Adrenal gland (tissue), 12 donors: ENCODE measurements around the gene NPAS3. TPM values are rescaled to one million over a fixed set of nuclear protein-coding genes. Genes with fewer than 3 reads are reported as not detected.

Experiments used
- DNase-seq, 7 donors: peaks; one replicate each; pipeline ENCODE4 v3.0.0-alpha.2; 2019 to 2020
- H3K27ac ChIP-seq, 5 donors: fragments of 200-600 bp; sonication (generic) in 4 of 5; 1 replicate in 3 of 5; 2 replicates in 2 of 5; pipeline versions ENCODE4 v1.5.1 to v1.8.0; 2016 to 2020; ENCODE audit warnings: mild to moderate bottlenecking in 1 of 5
- H3K27me3 ChIP-seq: fragments of 200-600 bp; 2 replicates; pipeline ENCODE4 v1.8.0; 2021
- H3K36me3 ChIP-seq, 2 donors: fragments of 200-600 bp; replicated peaks in 1 of 2; 1 replicate in 1 of 2; 2 replicates in 1 of 2; pipeline versions ENCODE4 v1.5.1 to v1.8.0; 2018 to 2022
- H3K4me1 ChIP-seq, 2 donors: fragments of 200-600 bp; replicated peaks in 1 of 2; 1 replicate in 1 of 2; 2 replicates in 1 of 2; pipeline versions ENCODE4 v1.5.1 to v1.8.0; 2018 to 2021
- H3K4me3 ChIP-seq, 4 donors: fragments of 200-600 bp; sonication (generic) in 3 of 4; one replicate each; pipeline ENCODE4 v1.5.1; 2016 to 2018
- H3K9me3 ChIP-seq, 3 donors: fragments of 200-600 bp; sonication (generic) in 1 of 3; replicated peaks in 1 of 3; 1 replicate in 2 of 3; 2 replicates in 1 of 3; pipeline versions ENCODE4 v1.5.1 to v1.8.0; 2016 to 2021
- CTCF ChIP-seq, 6 experiments: fragments of 450-650 bp in 4 of 6; fragments of 200-600 bp in 2 of 6; sonication (generic) in 1 of 6; IDR thresholded peaks; 1 replicate in 5 of 6; 2 replicates in 1 of 6; pipeline versions ENCODE4 v1.5.1 to v1.8.0; 2016 to 2021; ENCODE audit warnings: antibody characterized with exemption in 6 of 6, mild to moderate bottlenecking in 2 of 6, moderate library complexity in 1 of 6
- POLR2A ChIP-seq, 2 donors: fragments of 450-650 bp; IDR thresholded peaks; one replicate each; pipeline ENCODE4 v1.6.1; 2017; ENCODE audit warnings: antibody characterized with exemption in 2 of 2, mild to moderate bottlenecking in 2 of 2, moderate library complexity in 1 of 2
- WGBS, 4 donors: extraction: QIAGEN DNeasy Blood & Tissue Kit in 2 of 4; methylation state at CpG; one replicate each; pipeline versions ENCODE4 v1.1.5 to v1.1.7; 2013 to 2017; 5-methylcytosine and 5-hydroxymethylcytosine counted together
- intact Hi-C, 2 donors: fragments of 100-400 bp; cut with DNase I; formaldehyde crosslinking; loops; one replicate each; pipeline versions ENCODE4 v1.14.1 to v1.15.0; 2022 to 2023
- polyA plus RNA-seq, 3 donors: library from polyadenylated mRNA; stranded (reverse); fragments of 200-250 nt in 2 of 3; fragments of 350-450 nt in 1 of 3; fragmentation: Illumina TruSeq in 1 of 3; extraction: RNeasy Lipid Tissue Mini Kit (QIAGEN cat#74804) in 1 of 3; gene quantifications; one replicate each; pipeline ENCODE4 v1.2.3, GENCODE V29; 2013 to 2014
- total RNA-seq, 9 donors: library from RNA; depleted of rRNA in 4 of 9; stranded (reverse); fragments of >200 nt in 4 of 9; fragments of 120-200 nt in 1 of 9; fragmentation: NEBNext Ultra II Directional in 1 of 9; extraction: Animal tissue kit (Norgen Biotek cat#: 25700) in 1 of 9; gene quantifications; one replicate each; pipeline versions ENCODE4 v1.1.0 to v1.2.4, GENCODE V29; 2013 to 2023
- donor health status: healthy with polysubstance abuse.
- donor health status: Bipolar disorder and iron deficiency.
- donor health status: DM: yes; HTN: yes; CAD: no.
- donor health status: DM: no; HTN: no; CAD: no.
- donor health status: DM: no; HTN: no; CAD: no.
- donor health status: DM: yes; HTN: yes; CAD: no.

The NPAS3 gene
- total and polyA plus RNA-seq, 12 donors, result 0.36 to 7.5 (median 1.5) TPM

GRCh38 chr14:33165144-33165925, 226.7 kb downstream of the NPAS3 start:
- Histone ChIP-seq H3K4me1 (no peaks in the 10 kb centered on the region), H3K27me3 (no peaks in the 10 kb centered on the region), H3K9me3 (no peaks in the 10 kb centered on the region), H3K27ac (no peak overlapping the region), H3K4me3 (no peak overlapping the region), H3K36me3 (no peaks in the 10 kb centered on the region)
- WGBS, 4 donors, result 77 to 84% (median 81%) methylated on average over 8 of the region's 8 CpGs
- no peak for TF ChIP-seq POLR2A (IDR thresholded peaks at IDR 0.05)
- TF ChIP-seq CTCF (IDR thresholded peaks at IDR 0.05), result no peak
- no peak for DNase-seq
- intact Hi-C loops, result no loop called here

- 88 to 97% (median 94%) methylated on average over 4 to 5 of the region's 5 CpGs for WGBS, 4 donors
- H3K4me3 ChIP-seq, result no peak overlapping the region
- TF ChIP-seq POLR2A (IDR thresholded peaks at IDR 0.05) (no peak), CTCF (IDR thresholded peaks at IDR 0.05) (no peak)
These were observed 227.2 kb downstream of the NPAS3 start for GRCh38 chr14:33165926-33166289.

GRCh38 chr14:33175951-33176350, 237.3 kb downstream of the NPAS3 start:
- intact Hi-C loops, result no loop called here
- H3K27me3 ChIP-seq, result no peaks in the 10 kb centered on the region
- no peaks in the 10 kb centered on the region for H3K9me3 ChIP-seq
- TF ChIP-seq POLR2A (IDR thresholded peaks at IDR 0.05) (no peak), CTCF (IDR thresholded peaks at IDR 0.05) (no peak)
- no peaks in the 10 kb centered on the region for H3K36me3 ChIP-seq
- H3K4me3 ChIP-seq, result no peak overlapping the region
- no peaks in the 10 kb centered on the region for H3K4me1 ChIP-seq
- no peak for DNase-seq
- H3K27ac ChIP-seq, result no peak overlapping the region

More at GRCh38 chr14:33165926-33166289, 227.2 kb downstream of the NPAS3 start:
- intact Hi-C loops, result no loop called here
- DNase-seq, result no peak
- Histone ChIP-seq H3K27ac (no peak overlapping the region), H3K9me3 (no peaks in the 10 kb centered on the region), H3K27me3 (no peaks in the 10 kb centered on the region), H3K4me1 (no peaks in the 10 kb centered on the region), H3K36me3 (no peaks in the 10 kb centered on the region)

GRCh38 chr14:33184587-33184986, 245.9 kb downstream of the NPAS3 start:
- WGBS, 4 donors, result 47 to 58% (median 52%) methylated on average over 2 of the region's 2 CpGs
- H3K27me3 ChIP-seq, result no peaks in the 10 kb centered on the region
- no peak for TF ChIP-seq POLR2A (IDR thresholded peaks at IDR 0.05)
- TF ChIP-seq CTCF (IDR thresholded peaks at IDR 0.05), result peak in 2 of 6 experiments; percentile 15 to 18
- H3K36me3 ChIP-seq, result no peaks in the 10 kb centered on the region
- intact Hi-C loops, result no loop called here
- no peaks in the 10 kb centered on the region for H3K4me1 ChIP-seq
- peak in 3 of 7 donors; percentile 1 to 22 (median 7) for DNase-seq
- H3K9me3 ChIP-seq, result no peaks in the 10 kb centered on the region
- no peak overlapping the region for H3K27ac ChIP-seq
- H3K4me3 ChIP-seq, result no peak overlapping the region
